BLaER1 (cell line): Measurements from ENCODE around the gene ZNRD2.
"Not testable (repeated sequence)": the region's sequence is repeated elsewhere in the genome, so short reads cannot be mapped to it uniquely, and the experiment has no call there.

Source experiments
- H3K27ac ChIP-seq: shearing (Covaris generic); formaldehyde crosslinking; 2 replicates; pipeline ENCODE4 v1.8.1; 2022
- H3K27me3 ChIP-seq: shearing (Covaris generic); formaldehyde crosslinking; 2 replicates; pipeline ENCODE4 v1.8.1; 2022
- H3K36me3 ChIP-seq: shearing (Covaris generic); formaldehyde crosslinking; 2 replicates; pipeline ENCODE4 v1.8.1; 2022
- H3K4me1 ChIP-seq: shearing (Covaris generic); formaldehyde crosslinking; 2 replicates; pipeline ENCODE4 v1.8.1; 2022
- H3K4me2 ChIP-seq: shearing (Covaris generic); formaldehyde crosslinking; 2 replicates; pipeline ENCODE4 v1.8.1; 2022
- H3K4me3 ChIP-seq: shearing (Covaris generic); formaldehyde crosslinking; 2 replicates; pipeline ENCODE4 v1.8.1; 2022
- H3K9ac ChIP-seq: shearing (Covaris generic); formaldehyde crosslinking; 2 replicates; pipeline ENCODE4 v1.8.1; 2022
- H3K9me3 ChIP-seq: shearing (Covaris generic); formaldehyde crosslinking; 2 replicates; pipeline ENCODE4 v1.8.1; 2022
- H4K20me1 ChIP-seq: shearing (Covaris generic); formaldehyde crosslinking; 2 replicates; pipeline ENCODE4 v1.8.1; 2022
- Cebpa-rat ChIP-seq: shearing (Covaris generic); IDR thresholded peaks from 2 replicates; pipeline ENCODE4 v1.8.1; 2022

ZNRD2 gene

GRCh38 chr11:65560555-65561418, 9.5 kb upstream of the ZNRD2 start:
- H3K27ac ChIP-seq, result peak overlapping the region; percentile 96; the same call in 1 of the 2 replicates
- H3K4me2 ChIP-seq, result peak overlapping the region; percentile 98
- peaks cover 76% of the 10 kb centered on the region for H3K4me1 ChIP-seq
- no peak overlapping the region for H3K4me3 ChIP-seq
- no peaks in the 10 kb centered on the region for H3K9me3 ChIP-seq
- TF ChIP-seq Cebpa-rat, result no peak
- H4K20me1 ChIP-seq, result no peaks in the 10 kb centered on the region
- H3K9ac ChIP-seq, result peak overlapping the region; percentile 5; the same call in 1 of the 2 replicates
- H3K27me3 ChIP-seq, result no peaks in the 10 kb centered on the region
- no peaks in the 10 kb centered on the region for H3K36me3 ChIP-seq

GRCh38 chr11:65562020-65562419, 8.3 kb upstream of the ZNRD2 start:
- no peak for TF ChIP-seq Cebpa-rat
- Histone ChIP-seq H4K20me1 (no peaks in the 10 kb centered on the region), H3K9ac (no peak overlapping the region), H3K27ac (no peak overlapping the region), H3K36me3 (no peaks in the 10 kb centered on the region), H3K4me1 (peaks cover 76% of the 10 kb centered on the region), H3K9me3 (no peaks in the 10 kb centered on the region), H3K27me3 (no peaks in the 10 kb centered on the region), H3K4me2 (no peak overlapping the region), H3K4me3 (no peak overlapping the region)

GRCh38 chr11:65562788-65563187, 7.5 kb upstream of the ZNRD2 start:
- no peak overlapping the region for H3K9ac ChIP-seq
- H3K27me3 ChIP-seq, result no peaks in the 10 kb centered on the region
- H3K36me3 ChIP-seq, result no peaks in the 10 kb centered on the region
- H3K4me3 ChIP-seq, result no peak overlapping the region
- H4K20me1 ChIP-seq, result no peaks in the 10 kb centered on the region
- no peak for TF ChIP-seq Cebpa-rat
- peaks cover 79% of the 10 kb centered on the region for H3K4me1 ChIP-seq
- H3K9me3 ChIP-seq, result no peaks in the 10 kb centered on the region
- H3K4me2 ChIP-seq, result no peak overlapping the region
- no peak overlapping the region for H3K27ac ChIP-seq

- TF ChIP-seq Cebpa-rat, result no peak
- Histone ChIP-seq H3K4me1 (peaks cover 86% of the 10 kb centered on the region), H3K9ac (no peak overlapping the region), H4K20me1 (no peaks in the 10 kb centered on the region), H3K4me2 (no peak overlapping the region), H3K27me3 (no peaks in the 10 kb centered on the region), H3K9me3 (no peaks in the 10 kb centered on the region), H3K27ac (no peak overlapping the region), H3K4me3 (no peak overlapping the region), H3K36me3 (no peaks in the 10 kb centered on the region)
Measured at GRCh38 chr11:65563601-65564000, 6.7 kb upstream of the ZNRD2 start.

GRCh38 chr11:65564879-65565559, 5.3 kb upstream of the ZNRD2 start:
- H3K27me3 ChIP-seq, H3K9me3 ChIP-seq, H3K4me3 ChIP-seq, H4K20me1 ChIP-seq, H3K36me3 ChIP-seq: not testable (repeated sequence)
- Histone ChIP-seq H3K9ac (peak overlapping the region; percentile 42; the same call in 1 of the 2 replicates), H3K27ac (peak overlapping the region; percentile 80), H3K4me2 (peak overlapping the region; percentile 94), H3K4me1 (peaks cover 80% of the 10 kb centered on the region)

GRCh38 chr11:65565624-65566453, 4.4 kb upstream of the ZNRD2 start:
- peaks cover 73% of the 10 kb centered on the region for H3K4me1 ChIP-seq
- peaks cover 4% of the 10 kb centered on the region for H4K20me1 ChIP-seq
- no peaks in the 10 kb centered on the region for H3K27me3 ChIP-seq
- peak overlapping the region; percentile 42 for H3K9ac ChIP-seq
- H3K36me3 ChIP-seq, result no peaks in the 10 kb centered on the region
- H3K4me2 ChIP-seq, result peak overlapping the region; percentile 94
- H3K4me3 ChIP-seq, result no peak overlapping the region
- peak overlapping the region; percentile 80 for H3K27ac ChIP-seq
- TF ChIP-seq Cebpa-rat, result no peak
- H3K9me3 ChIP-seq, result no peaks in the 10 kb centered on the region

GRCh38 chr11:65569164-65569972, 909 bp upstream of the ZNRD2 start:
- peak overlapping the region; percentile 85 for H3K27ac ChIP-seq
- H3K4me2 ChIP-seq, result peak overlapping the region; percentile 94
- peaks cover 32% of the 10 kb centered on the region for H4K20me1 ChIP-seq
- no peaks in the 10 kb centered on the region for H3K27me3 ChIP-seq
- no peaks in the 10 kb centered on the region; the same call in 1 of the 2 replicates for H3K36me3 ChIP-seq
- H3K4me3 ChIP-seq, result peak overlapping the region; percentile 90
- no peak for TF ChIP-seq Cebpa-rat
- peaks cover 72% of the 10 kb centered on the region for H3K4me1 ChIP-seq
- H3K9me3 ChIP-seq, result no peaks in the 10 kb centered on the region
- peak overlapping the region; percentile 98 for H3K9ac ChIP-seq

- H3K27ac ChIP-seq, result peak overlapping the region; percentile 85
Measured at GRCh38 chr11:65571420-65571819, 1.1 kb downstream of the ZNRD2 start.

GRCh38 chr11:65571940-65572339, 1.7 kb downstream of the ZNRD2 start:
- Histone ChIP-seq H3K36me3 (no peaks in the 10 kb centered on the region; the same call in 1 of the 2 replicates), H3K9ac (peak overlapping the region; percentile 98), H3K27ac (peak overlapping the region; percentile 85), H3K4me3 (peak overlapping the region; percentile 90), H3K4me2 (peak overlapping the region; percentile 100), H4K20me1 (peaks cover 39% of the 10 kb centered on the region), H3K4me1 (peaks cover 65% of the 10 kb centered on the region), H3K9me3 (no peaks in the 10 kb centered on the region), H3K27me3 (no peaks in the 10 kb centered on the region)
- TF ChIP-seq Cebpa-rat, result no peak

More at GRCh38 chr11:65571420-65571819, 1.1 kb downstream of the ZNRD2 start:
- Histone ChIP-seq H3K4me1 (peaks cover 65% of the 10 kb centered on the region), H3K4me2 (peak overlapping the region; percentile 100), H3K9ac (peak overlapping the region; percentile 98), H3K36me3 (no peaks in the 10 kb centered on the region; the same call in 1 of the 2 replicates), H3K27me3 (no peaks in the 10 kb centered on the region), H4K20me1 (peaks cover 38% of the 10 kb centered on the region), H3K9me3 (no peaks in the 10 kb centered on the region), H3K4me3 (peak overlapping the region; percentile 90)
- TF ChIP-seq Cebpa-rat, result no peak
